ENCODE results near the gene PTPN22.

DNA sequence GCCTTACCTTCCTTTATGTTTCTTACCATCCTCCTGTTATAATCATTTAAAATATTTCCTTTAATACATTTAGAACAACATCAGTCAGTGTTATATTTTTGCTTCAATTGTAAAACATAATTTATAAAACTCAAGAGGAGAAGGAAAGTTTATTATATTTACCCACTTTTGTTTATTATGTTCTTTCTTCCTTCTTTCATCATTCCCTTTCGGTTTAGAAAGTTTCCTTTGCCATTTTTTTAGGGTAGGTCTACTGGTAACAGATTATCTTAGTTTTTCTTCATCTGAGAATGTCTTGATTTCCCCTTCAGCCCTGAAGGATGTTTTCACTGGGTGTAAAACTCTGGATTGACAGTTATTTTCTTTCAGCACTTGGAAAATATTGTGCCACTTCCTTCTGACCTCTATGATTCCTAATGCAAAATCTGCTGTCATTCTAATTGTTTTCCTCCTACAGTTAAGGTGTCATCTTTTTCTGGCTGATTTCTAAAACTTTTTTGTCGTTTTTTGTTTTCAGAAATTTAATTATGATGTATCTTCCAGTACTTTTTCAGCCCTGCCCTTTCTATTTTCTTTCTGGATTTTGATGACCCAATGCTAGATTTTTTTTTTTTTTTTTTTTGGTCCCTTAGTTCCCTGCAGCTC is 25.0 kb downstream of the PTPN22 start:
- TF ChIP-seq POLR2A (IDR thresholded peaks at IDR 0.05), result no peak
- no peak for TF ChIP-seq CTCF (IDR thresholded peaks at IDR 0.05)
